Measurements from ENCODE around the gene NADK2. TPM values are rescaled to one million over a fixed set of nuclear protein-coding genes. Genes with fewer than 3 reads are reported as not detected.

Gene NADK2
- total RNA-seq, 1 donor from 2014 or later, result 40.2 TPM

DNA sequence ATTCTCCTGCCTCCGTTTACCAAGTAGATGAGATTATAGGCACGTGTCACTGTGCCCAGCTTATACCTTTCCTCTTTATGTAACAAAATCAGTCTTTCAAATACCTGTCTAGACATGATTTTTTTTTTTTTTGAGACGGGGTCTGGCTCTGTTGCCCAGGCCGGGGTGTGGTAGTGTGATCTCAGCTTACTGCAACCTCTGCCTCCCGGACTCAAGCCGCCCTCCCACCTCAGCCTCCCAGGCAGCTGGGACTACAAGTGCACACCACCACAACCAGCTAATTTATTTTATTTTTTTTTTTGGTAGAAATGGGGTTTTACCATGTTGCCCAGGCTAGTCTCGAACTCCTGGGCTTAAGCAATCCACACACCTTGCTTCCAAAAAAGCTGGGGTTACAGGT is 13.2 kb downstream of the NADK2 start:
- Mint-ChIP-seq H3K4me3 (no peak overlapping the region), H3K27ac (no peak overlapping the region), H3K4me1 (peaks cover 19% of the 10 kb centered on the region), H3K36me3 (peaks cover 16% of the 10 kb centered on the region), H3K9me3 (no peaks in the 10 kb centered on the region), H3K27me3 (ENCODE audit: low read depth) (no peaks in the 10 kb centered on the region)
- no peak for DNase-seq (ENCODE audit: low spot score in 2 of 2, unreplicated experiment in 2 of 2)
- TF ChIP-seq, protein P1, sequence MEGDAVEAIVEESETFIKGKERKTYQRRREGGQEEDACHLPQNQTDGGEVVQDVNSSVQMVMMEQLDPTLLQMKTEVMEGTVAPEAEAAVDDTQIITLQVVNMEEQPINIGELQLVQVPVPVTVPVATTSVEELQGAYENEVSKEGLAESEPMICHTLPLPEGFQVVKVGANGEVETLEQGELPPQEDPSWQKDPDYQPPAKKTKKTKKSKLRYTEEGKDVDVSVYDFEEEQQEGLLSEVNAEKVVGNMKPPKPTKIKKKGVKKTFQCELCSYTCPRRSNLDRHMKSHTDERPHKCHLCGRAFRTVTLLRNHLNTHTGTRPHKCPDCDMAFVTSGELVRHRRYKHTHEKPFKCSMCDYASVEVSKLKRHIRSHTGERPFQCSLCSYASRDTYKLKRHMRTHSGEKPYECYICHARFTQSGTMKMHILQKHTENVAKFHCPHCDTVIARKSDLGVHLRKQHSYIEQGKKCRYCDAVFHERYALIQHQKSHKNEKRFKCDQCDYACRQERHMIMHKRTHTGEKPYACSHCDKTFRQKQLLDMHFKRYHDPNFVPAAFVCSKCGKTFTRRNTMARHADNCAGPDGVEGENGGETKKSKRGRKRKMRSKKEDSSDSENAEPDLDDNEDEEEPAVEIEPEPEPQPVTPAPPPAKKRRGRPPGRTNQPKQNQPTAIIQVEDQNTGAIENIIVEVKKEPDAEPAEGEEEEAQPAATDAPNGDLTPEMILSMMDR (IDR thresholded peaks at IDR 0.05; ENCODE audit: unreplicated experiment), result no peak

GRCh38 chr5:36227046-36227445 is 14.7 kb downstream of the NADK2 start:
- Mint-ChIP-seq H3K4me1 (peaks cover 10% of the 10 kb centered on the region), H3K36me3 (peaks cover 16% of the 10 kb centered on the region), H3K27ac (no peak overlapping the region), H3K4me3 (no peak overlapping the region), H3K27me3 (ENCODE audit: low read depth) (no peaks in the 10 kb centered on the region), H3K9me3 (no peaks in the 10 kb centered on the region)
- no peak for DNase-seq (ENCODE audit: low spot score in 2 of 2, unreplicated experiment in 2 of 2)
- TF ChIP-seq, protein P1 (IDR thresholded peaks at IDR 0.05; ENCODE audit: unreplicated experiment), result no peak

GRCh38 chr5:36222620-36223019 is 19.1 kb downstream of the NADK2 start:
- no peak overlapping the region for H3K27ac Mint-ChIP-seq
- H3K4me1 Mint-ChIP-seq, result peaks cover 3% of the 10 kb centered on the region
- peaks cover 32% of the 10 kb centered on the region for H3K36me3 Mint-ChIP-seq
- H3K9me3 Mint-ChIP-seq, result no peaks in the 10 kb centered on the region
- no peak overlapping the region for H3K4me3 Mint-ChIP-seq
- TF ChIP-seq, protein P1 (IDR thresholded peaks at IDR 0.05; ENCODE audit: unreplicated experiment), result no peak
- H3K27me3 Mint-ChIP-seq (ENCODE audit: low read depth), result no peaks in the 10 kb centered on the region
- no peak for DNase-seq (ENCODE audit: low spot score in 2 of 2, unreplicated experiment in 2 of 2)

GRCh38 chr5:36217988-36218387 is 23.7 kb downstream of the NADK2 start:
- Mint-ChIP-seq H3K4me3 (no peak overlapping the region), H3K36me3 (peaks cover 32% of the 10 kb centered on the region), H3K9me3 (no peaks in the 10 kb centered on the region), H3K27ac (no peak overlapping the region), H3K27me3 (ENCODE audit: low read depth) (no peaks in the 10 kb centered on the region), H3K4me1 (peaks cover 3% of the 10 kb centered on the region)
- TF ChIP-seq, protein P1 (IDR thresholded peaks at IDR 0.05; ENCODE audit: unreplicated experiment), result no peak
- DNase-seq (ENCODE audit: low spot score in 2 of 2, unreplicated experiment in 2 of 2), result no peak

- peaks cover 3% of the 10 kb centered on the region for H3K4me1 Mint-ChIP-seq
- H3K36me3 Mint-ChIP-seq, result peaks cover 34% of the 10 kb centered on the region
- H3K9me3 Mint-ChIP-seq, result no peaks in the 10 kb centered on the region
- H3K4me3 Mint-ChIP-seq, result no peak overlapping the region
- H3K27ac Mint-ChIP-seq, result no peak overlapping the region
- TF ChIP-seq, protein P1 (IDR thresholded peaks at IDR 0.05; ENCODE audit: unreplicated experiment), result no peak
- no peaks in the 10 kb centered on the region for H3K27me3 Mint-ChIP-seq (ENCODE audit: low read depth)
- DNase-seq (ENCODE audit: low spot score in 2 of 2, unreplicated experiment in 2 of 2), result no peak
Measured at GRCh38 chr5:36217567-36217966, 24.2 kb downstream of the NADK2 start.

DNA sequence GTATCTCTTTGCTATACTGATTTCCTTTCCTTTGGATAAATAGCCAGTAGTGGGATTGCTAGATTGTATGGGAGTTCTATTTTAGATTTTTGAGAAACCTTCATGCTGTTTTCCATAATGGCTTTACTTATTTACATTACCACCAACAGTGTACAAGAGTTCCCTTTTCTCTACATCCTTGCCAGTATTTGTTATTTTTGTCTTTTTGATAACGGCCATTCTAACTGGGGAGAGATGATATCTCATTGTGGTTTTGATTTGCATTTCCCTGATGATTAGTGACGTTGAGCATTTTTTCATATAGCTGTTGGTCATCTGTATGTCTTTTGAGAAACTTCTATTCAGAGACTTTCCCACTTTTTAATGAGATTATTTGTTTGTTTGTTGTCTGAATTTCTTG is 25.8 kb downstream of the NADK2 start:
- H3K27ac Mint-ChIP-seq, result no peak overlapping the region
- H3K27me3 Mint-ChIP-seq (ENCODE audit: low read depth), result no peaks in the 10 kb centered on the region
- peaks cover 33% of the 10 kb centered on the region for H3K36me3 Mint-ChIP-seq
- no peaks in the 10 kb centered on the region for H3K9me3 Mint-ChIP-seq
- TF ChIP-seq, protein P1 (IDR thresholded peaks at IDR 0.05; ENCODE audit: unreplicated experiment), result no peak
- H3K4me1 Mint-ChIP-seq, result peaks cover 3% of the 10 kb centered on the region
- H3K4me3 Mint-ChIP-seq, result no peak overlapping the region
- DNase-seq (ENCODE audit: low spot score in 2 of 2, unreplicated experiment in 2 of 2), result no peak
